SU-DHL-6 (cell line): ENCODE results near the gene PI4KA.

ENCODE experiments used
- H2AFZ ChIP-seq: fragments of 200-600 bp; sonication (generic); 2 replicates; pipeline ENCODE4 v1.6.1; 2014; ENCODE audit warnings: low read depth, mild to moderate bottlenecking, moderate library complexity, mixed read lengths, antibody characterized with exemption, low read length; ENCODE audit not compliant: severe bottlenecking
- H3F3A ChIP-seq: fragments of 200-600 bp; shearing (Covaris generic); 2 replicates; pipeline ENCODE4 v1.6.0; 2016; ENCODE audit warnings: antibody characterized with exemption, mild to moderate bottlenecking; ENCODE audit not compliant: insufficient read depth
- H3K27ac ChIP-seq: fragments of 200-600 bp; sonication (generic); 2 replicates; pipeline ENCODE4 v1.5.1; 2016; ENCODE audit warnings: low read depth, mild to moderate bottlenecking, low read length, moderate library complexity, mixed read lengths
- H3K27me3 ChIP-seq: fragments of 200-600 bp; sonication (generic), shearing (Covaris generic); 2 replicates; pipeline ENCODE4 v1.6.0; 2014; ENCODE audit warnings: mild to moderate bottlenecking, low read length
- H3K36me3 ChIP-seq: fragments of 200-600 bp; sonication (generic); 2 replicates; pipeline ENCODE4 v1.6.1; 2014; ENCODE audit warnings: mild to moderate bottlenecking, low read length, mixed read lengths
- H3K4me2 ChIP-seq: fragments of 300-600, 200-600 bp; shearing (Covaris generic), sonication (generic); 2 replicates; pipeline ENCODE4 v1.6.0; 2014; ENCODE audit warnings: low read length, low read depth, mild to moderate bottlenecking; ENCODE audit not compliant: poor library complexity, severe bottlenecking
- H3K4me3 ChIP-seq: fragments of 200-600 bp; sonication (generic); 2 replicates; pipeline ENCODE4 v1.5.1; 2014; ENCODE audit warnings: antibody characterized with exemption, low read length, mild to moderate bottlenecking, mixed read lengths; ENCODE audit not compliant: insufficient read depth, poor library complexity, severe bottlenecking
- H3K79me2 ChIP-seq: fragments of 200-600 bp; sonication (generic); 2 replicates; pipeline ENCODE4 v1.6.1; 2014; ENCODE audit warnings: mild to moderate bottlenecking, low read length, moderate library complexity; ENCODE audit not compliant: insufficient read depth
- H3K9ac ChIP-seq: fragments of 200-600 bp; sonication (generic); 2 replicates; pipeline ENCODE4 v1.7.0; 2014; ENCODE audit warnings: mild to moderate bottlenecking, low read length
- H3K9me2 ChIP-seq: fragments of 200-600 bp; sonication (generic); replicated peaks from 2 replicates; pipeline ENCODE4 v1.6.1; 2014; ENCODE audit warnings: low read length; ENCODE audit not compliant: insufficient read depth
- H3K9me3 ChIP-seq: fragments of 200-600 bp; sonication (generic); 2 replicates; pipeline ENCODE4 v1.6.1; 2014; ENCODE audit warnings: low read length, mixed read lengths; ENCODE audit not compliant: insufficient read depth
- H4K20me1 ChIP-seq: fragments of 200-600 bp; sonication (generic); 2 replicates; pipeline ENCODE4 v1.6.1; 2014; ENCODE audit warnings: low read depth, mild to moderate bottlenecking, antibody characterized with exemption, low read length, moderate library complexity, mixed read lengths
- EZH2phosphoT487 ChIP-seq: fragments of 200-600 bp; sonication (generic), shearing (Covaris generic); conservative IDR thresholded peaks from 2 replicates; pipeline ENCODE4 v1.6.1; 2018; ENCODE audit warnings: mild to moderate bottlenecking, antibody characterized with exemption, low read length, moderate library complexity, mixed read lengths
- TF ChIP-seq, protein P1 (sequence below): fragments of 200-600 bp; sonication (generic); IDR thresholded peaks from one replicate; pipeline ENCODE4 v1.5.1; 2017; ENCODE audit warnings: antibody characterized with exemption, mild to moderate bottlenecking, low read length, moderate library complexity; ENCODE audit not compliant: insufficient read depth, poor library complexity, severe bottlenecking

The PI4KA gene

DNA sequence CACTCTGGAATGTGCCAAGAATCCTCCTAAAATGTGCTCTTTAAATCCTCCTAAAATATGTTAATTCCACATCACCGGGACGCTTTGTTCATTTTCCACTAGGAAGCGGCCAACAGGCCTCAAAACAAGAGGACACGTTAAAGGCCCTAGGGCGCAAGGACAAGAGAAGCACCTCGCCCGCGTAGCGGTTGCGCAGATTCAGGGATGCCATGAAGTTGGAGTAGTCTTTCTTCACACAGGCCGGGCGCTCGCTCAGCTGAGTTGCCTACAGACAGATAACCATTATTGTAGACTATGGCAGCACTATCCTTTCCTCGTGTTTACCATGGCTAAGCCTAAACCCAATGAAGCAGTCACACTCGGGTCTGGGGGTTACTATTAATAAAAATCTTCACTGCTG, 114.2 kb downstream of the PI4KA start:
- no peaks in the 10 kb centered on the region for H3K9me2 ChIP-seq
- TF ChIP-seq, protein P1, sequence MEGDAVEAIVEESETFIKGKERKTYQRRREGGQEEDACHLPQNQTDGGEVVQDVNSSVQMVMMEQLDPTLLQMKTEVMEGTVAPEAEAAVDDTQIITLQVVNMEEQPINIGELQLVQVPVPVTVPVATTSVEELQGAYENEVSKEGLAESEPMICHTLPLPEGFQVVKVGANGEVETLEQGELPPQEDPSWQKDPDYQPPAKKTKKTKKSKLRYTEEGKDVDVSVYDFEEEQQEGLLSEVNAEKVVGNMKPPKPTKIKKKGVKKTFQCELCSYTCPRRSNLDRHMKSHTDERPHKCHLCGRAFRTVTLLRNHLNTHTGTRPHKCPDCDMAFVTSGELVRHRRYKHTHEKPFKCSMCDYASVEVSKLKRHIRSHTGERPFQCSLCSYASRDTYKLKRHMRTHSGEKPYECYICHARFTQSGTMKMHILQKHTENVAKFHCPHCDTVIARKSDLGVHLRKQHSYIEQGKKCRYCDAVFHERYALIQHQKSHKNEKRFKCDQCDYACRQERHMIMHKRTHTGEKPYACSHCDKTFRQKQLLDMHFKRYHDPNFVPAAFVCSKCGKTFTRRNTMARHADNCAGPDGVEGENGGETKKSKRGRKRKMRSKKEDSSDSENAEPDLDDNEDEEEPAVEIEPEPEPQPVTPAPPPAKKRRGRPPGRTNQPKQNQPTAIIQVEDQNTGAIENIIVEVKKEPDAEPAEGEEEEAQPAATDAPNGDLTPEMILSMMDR = no peak
- TF ChIP-seq EZH2phosphoT487 = no peak
- no peak overlapping the region for H3K4me3 ChIP-seq
- H2AFZ ChIP-seq = no peak overlapping the region
- H3K9ac ChIP-seq = no peak overlapping the region
- H3K27ac ChIP-seq = no peak overlapping the region
- no peaks in the 10 kb centered on the region for H3K79me2 ChIP-seq
- no peaks in the 10 kb centered on the region for H4K20me1 ChIP-seq
- 0 out of 2 replicates have a peak, but pooled peaks cover 4% of the 10 kb centered on the region for H3K36me3 ChIP-seq
- H3K4me2 ChIP-seq = no peak overlapping the region
- no peaks in the 10 kb centered on the region for H3F3A ChIP-seq
- H3K27me3 ChIP-seq = no peaks in the 10 kb centered on the region
- no peaks in the 10 kb centered on the region for H3K9me3 ChIP-seq

DNA sequence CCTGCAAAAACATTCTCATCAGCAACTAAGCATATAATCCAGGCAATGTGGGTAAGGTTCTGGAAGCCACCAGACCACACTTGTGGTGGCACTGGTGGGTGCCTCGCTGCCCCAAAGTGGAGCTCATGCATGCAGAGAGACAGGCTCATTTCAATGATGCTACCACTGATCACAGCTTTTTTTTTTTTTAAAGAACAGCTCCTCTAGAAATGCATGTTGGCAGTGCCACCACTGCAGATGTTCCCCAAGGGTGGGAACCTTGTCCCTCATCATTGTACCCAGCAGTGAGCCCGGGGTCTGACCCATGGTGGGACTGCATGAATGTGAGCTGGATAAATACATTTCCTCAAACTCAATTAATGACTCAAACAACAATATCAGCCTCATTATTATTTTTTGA, 115.8 kb downstream of the PI4KA start:
- Histone ChIP-seq H3K4me3 (no peak overlapping the region), H3K27me3 (no peaks in the 10 kb centered on the region), H3F3A (no peaks in the 10 kb centered on the region), H2AFZ (no peak overlapping the region), H3K9me3 (no peaks in the 10 kb centered on the region), H3K9ac (no peak overlapping the region), H3K79me2 (no peaks in the 10 kb centered on the region), H3K27ac (no peak overlapping the region), H4K20me1 (no peaks in the 10 kb centered on the region), H3K36me3 (0 out of 2 replicates have a peak, but pooled peaks cover 4% of the 10 kb centered on the region), H3K4me2 (no peak overlapping the region), H3K9me2 (no peaks in the 10 kb centered on the region)
- TF ChIP-seq, protein P1 = no peak
- TF ChIP-seq EZH2phosphoT487 = no peak

DNA sequence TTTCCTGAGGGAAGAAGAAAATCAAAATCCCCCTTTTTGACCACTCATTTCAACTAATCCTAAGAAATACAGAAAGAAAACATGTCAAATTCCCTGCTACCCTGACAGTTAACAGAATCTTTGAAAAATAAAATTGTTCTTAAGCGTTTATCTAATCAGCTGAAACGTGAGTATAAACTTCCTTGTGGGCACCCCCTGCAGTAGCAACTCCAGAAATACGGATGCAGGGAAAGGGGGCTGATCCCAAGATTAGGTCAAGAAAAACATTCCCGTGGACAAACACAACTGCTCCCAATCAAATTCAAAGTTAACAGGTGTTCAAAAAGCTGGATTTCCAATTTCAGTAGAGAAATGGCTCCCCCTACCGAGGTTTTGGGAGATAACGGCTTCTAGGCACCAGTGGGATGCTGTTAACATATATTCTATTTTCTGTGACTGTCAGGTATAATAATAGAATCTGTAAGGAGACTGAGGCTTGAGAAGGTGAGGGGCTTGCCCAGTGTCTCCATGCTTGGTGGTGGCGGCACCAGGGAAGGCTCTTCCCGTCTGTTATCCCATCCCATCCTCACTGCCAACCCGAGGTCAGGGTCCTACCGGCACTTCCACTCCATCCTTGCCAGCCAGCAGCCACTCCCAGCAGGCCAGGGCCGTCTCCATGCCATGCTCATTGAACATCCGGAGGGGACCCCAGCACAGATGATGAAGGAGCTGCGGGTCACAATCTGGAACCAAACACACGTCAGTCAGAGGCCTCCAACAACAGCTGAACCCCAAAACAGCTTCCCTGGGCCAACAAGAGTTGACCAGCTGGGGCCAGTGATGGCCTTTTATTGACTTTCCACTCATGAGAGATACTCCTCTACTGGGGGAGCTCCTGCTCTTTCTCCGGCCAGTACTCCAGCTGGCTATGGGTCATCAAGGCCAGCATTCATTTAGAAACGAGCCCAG, 116.7 kb downstream of the PI4KA start:
- Histone ChIP-seq H3K79me2 (no peaks in the 10 kb centered on the region), H3K9ac (no peak overlapping the region), H2AFZ (no peak overlapping the region), H3K4me2 (no peak overlapping the region), H3K27ac (no peak overlapping the region), H3K9me2 (no peaks in the 10 kb centered on the region), H3K27me3 (no peaks in the 10 kb centered on the region), H3K4me3 (no peak overlapping the region), H3F3A (no peaks in the 10 kb centered on the region), H4K20me1 (no peaks in the 10 kb centered on the region), H3K9me3 (no peaks in the 10 kb centered on the region), H3K36me3 (0 out of 2 replicates have a peak, but pooled peaks cover 4% of the 10 kb centered on the region)
- no peak for TF ChIP-seq EZH2phosphoT487
- TF ChIP-seq, protein P1 = peak; percentile 30
